HG03025 (cell line): ENCODE results near the gene PLCL2.
A peak's percentile ranks its signal among the peaks of the same experiment; 100 is the strongest.

ENCODE experiments used
- ATAC-seq: cut with Tn5 transposase; IDR thresholded peaks from one replicate; pipeline ENCODE4 v1.9.1; 2021; ENCODE audit warnings: mild to moderate bottlenecking, moderate library complexity; ENCODE audit not compliant: unreplicated experiment, low FRiP score

PLCL2 gene

GRCh38 chr3:16912400-16913263 lies 27.9 kb downstream of the PLCL2 start:
- ATAC-seq = peak; percentile 99

- no peak for ATAC-seq
Observed at GRCh38 chr3:16913264-16913580, 28.5 kb downstream of the PLCL2 start.

GRCh38 chr3:16916840-16917239 lies 32.1 kb downstream of the PLCL2 start:
- ATAC-seq = no peak

- ATAC-seq = no peak
Observed at GRCh38 chr3:16917256-16917935, 32.6 kb downstream of the PLCL2 start.

GRCh38 chr3:16917980-16918682 lies 33.4 kb downstream of the PLCL2 start:
- no peak for ATAC-seq

GRCh38 chr3:16918683-16919025 lies 33.9 kb downstream of the PLCL2 start:
- no peak for ATAC-seq

- no peak for ATAC-seq
Observed at GRCh38 chr3:16923112-16923511, 38.4 kb downstream of the PLCL2 start.

- ATAC-seq = no peak
Observed at GRCh38 chr3:16927485-16927884, 42.7 kb downstream of the PLCL2 start.

GRCh38 chr3:16928386-16929132 lies 43.8 kb downstream of the PLCL2 start:
- ATAC-seq = peak; percentile 48

GRCh38 chr3:16929311-16929710 lies 44.6 kb downstream of the PLCL2 start:
- no peak for ATAC-seq

- no peak for ATAC-seq
Observed at GRCh38 chr3:16932877-16933276, 48.1 kb downstream of the PLCL2 start.

- no peak for ATAC-seq
Observed at GRCh38 chr3:16935781-16936180, 51.0 kb downstream of the PLCL2 start.

GRCh38 chr3:16936233-16936632 lies 51.5 kb downstream of the PLCL2 start:
- no peak for ATAC-seq

GRCh38 chr3:16936676-16937230 lies 52.0 kb downstream of the PLCL2 start:
- ATAC-seq = no peak

- no peak for ATAC-seq
Observed at GRCh38 chr3:16937326-16937845, 52.6 kb downstream of the PLCL2 start.

- ATAC-seq = no peak
Observed at GRCh38 chr3:16940769-16941700, 56.3 kb downstream of the PLCL2 start.

- no peak for ATAC-seq
Observed at GRCh38 chr3:16942955-16943354, 58.2 kb downstream of the PLCL2 start.

- ATAC-seq = no peak
Observed at GRCh38 chr3:16943857-16944256, 59.1 kb downstream of the PLCL2 start.

- ATAC-seq = no peak
Observed at GRCh38 chr3:16944356-16944755, 59.6 kb downstream of the PLCL2 start.
